GM21390 (cell line): Measurements from ENCODE around the gene TCF20.

Source experiments
- ATAC-seq: cut with Tn5 transposase; IDR thresholded peaks from one replicate; pipeline ENCODE4 v1.9.1; 2021; ENCODE audit not compliant: unreplicated experiment

The TCF20 gene

DNA sequence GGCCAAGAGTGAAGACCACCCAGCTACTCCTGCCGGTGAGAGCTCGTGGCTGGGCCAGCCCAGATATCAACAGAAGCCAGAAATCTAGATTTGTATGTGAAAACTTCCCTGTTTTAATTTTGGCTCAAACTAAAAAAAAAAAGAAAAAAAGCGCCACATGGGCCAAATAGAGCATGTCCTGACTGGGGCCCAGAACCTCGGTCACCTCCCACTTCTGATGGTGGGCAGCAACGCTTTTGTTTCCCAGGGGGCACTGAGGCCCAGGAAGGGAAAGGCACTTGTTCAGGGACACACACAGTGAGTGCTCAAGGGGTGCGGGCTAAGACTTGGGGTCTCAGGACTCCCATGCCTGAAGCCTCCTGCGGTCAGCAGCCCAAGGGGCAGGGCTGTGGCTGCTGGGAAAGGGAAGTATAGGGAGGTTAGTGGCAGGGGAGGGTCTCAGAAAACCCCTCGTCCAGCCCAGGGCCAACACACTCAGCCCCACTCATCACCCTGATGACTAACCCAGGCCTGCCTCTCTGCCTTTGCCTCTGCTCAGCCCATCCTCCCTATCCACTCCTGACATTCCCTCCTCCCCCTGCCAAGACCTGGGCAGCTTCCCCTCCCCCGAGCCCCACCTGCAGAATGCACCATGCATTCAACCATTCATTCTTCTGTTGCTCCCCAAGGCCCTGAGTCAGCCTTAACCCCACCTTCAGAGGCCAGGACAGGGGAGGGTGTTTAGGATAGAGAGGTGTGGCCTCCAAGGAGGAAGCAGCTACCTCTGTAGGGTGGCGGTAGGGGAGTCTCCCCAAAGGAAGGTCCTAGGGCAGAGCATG lies 30.0 kb upstream of the TCF20 start:
- ATAC-seq: no peak

DNA sequence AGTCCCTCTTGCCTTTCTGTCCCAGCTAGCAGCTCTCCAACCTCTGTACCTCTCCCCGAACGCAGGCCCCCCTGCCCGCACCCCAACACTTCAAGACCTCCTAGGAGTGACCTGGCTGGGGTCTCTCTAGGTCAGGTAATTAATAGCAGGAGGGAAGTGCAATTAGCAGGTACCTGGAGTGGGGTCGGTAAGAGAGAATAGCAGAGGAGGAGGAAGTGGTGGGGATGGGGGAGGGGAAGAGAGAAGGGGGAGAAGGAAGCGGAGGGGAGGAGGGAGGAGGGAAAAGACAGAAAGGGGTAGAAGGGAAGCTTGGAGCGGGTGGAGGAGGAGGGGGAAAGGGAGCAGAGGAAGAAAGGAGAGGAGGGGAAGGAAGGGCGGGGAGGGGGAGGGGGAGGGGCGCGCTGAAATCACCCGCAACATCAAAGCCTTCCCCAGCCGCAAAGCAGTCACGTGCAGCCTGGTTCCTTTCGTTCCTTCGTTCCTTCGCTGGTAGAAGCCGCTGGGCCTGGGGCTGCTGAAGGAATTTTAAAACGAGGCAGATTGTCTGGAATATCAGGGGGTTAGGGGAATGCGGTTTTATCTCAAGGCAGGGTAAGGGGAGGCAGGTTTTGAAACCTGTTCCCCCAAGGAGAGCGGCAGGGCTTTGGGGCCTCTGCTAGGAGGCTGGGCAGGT lies 29.3 kb upstream of the TCF20 start:
- no peak for ATAC-seq

DNA sequence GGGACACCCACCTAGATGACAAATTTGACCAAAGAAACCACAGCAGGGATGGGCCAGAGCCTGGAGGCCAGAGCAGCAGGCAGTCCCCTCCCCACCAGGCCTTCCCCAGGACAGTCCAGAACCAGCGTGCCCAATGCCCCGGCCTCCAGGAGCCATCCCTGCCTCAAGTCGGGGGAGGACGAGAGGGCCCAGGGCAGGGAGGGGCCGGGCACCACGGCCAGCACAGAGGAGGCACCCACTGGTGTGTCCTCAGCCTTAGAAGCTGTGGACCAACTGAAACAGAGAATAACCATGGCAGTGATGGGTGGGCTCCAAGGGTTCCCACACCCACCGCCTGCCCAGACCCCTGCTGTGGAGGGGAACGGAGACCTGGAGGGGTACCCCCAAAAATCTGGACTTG lies 28.3 kb upstream of the TCF20 start:
- no peak for ATAC-seq

DNA sequence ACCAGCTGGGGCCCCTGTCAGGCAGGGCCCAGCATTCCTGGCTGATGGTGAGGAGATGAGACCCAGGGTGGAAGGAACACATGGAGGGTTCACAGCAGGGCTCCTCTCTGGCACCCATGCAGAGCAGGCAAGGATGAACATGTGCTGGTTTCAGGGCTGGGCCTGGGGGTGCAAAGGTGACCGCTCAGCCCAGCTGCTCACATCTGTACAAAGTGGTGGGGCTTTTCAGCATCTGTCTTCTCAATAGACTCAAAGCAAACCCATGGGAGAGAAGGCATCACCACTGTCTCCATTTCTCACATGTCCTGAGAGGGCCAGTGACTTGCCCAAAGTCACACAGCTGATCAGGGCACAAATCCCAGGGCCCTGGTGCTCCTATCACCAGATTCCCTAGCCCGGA lies 27.3 kb upstream of the TCF20 start:
- no peak for ATAC-seq

DNA sequence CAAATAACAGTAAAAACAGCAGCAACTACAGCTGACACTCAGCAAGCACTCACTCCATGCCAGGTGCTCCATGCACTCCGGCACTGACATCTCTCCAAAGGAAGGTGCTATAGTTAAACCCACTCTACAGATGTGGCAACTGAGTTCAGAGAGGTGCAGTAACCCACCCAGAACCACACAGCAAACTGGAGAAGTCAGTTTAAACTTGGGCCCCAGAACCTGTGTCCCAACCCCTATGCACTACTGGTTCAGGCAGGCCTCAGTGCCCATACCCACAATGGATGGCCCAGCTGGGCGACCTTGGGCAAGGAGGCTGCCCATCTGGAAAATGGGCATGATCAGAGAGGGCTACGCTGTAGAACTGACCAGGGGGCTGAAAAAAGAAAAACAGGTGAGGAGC lies 26.4 kb upstream of the TCF20 start:
- no peak for ATAC-seq

DNA sequence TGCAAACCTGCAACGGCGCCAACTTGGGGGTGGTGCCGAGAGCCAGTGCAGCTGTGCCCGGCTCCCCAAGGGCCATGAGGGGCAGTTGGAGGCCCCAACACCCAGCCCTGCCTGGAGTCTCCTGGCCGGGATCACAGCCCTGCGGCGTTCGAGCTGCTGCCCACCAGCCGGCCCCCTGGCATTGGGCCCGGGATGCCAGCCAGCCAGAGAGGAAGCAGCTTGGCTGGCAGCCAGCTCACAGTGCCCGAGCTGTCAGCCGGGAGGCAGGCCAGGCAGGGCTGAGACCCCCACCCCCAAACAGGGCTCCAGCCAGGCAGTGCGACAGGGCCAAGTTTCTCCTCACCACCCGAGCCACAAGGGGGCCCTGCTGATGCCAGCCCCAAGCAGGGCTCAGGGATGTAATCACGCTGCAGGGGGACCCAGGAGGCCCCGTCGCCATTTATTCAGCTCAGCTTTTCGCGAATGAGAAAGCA lies 26.0 kb upstream of the TCF20 start:
- ATAC-seq: no peak

DNA sequence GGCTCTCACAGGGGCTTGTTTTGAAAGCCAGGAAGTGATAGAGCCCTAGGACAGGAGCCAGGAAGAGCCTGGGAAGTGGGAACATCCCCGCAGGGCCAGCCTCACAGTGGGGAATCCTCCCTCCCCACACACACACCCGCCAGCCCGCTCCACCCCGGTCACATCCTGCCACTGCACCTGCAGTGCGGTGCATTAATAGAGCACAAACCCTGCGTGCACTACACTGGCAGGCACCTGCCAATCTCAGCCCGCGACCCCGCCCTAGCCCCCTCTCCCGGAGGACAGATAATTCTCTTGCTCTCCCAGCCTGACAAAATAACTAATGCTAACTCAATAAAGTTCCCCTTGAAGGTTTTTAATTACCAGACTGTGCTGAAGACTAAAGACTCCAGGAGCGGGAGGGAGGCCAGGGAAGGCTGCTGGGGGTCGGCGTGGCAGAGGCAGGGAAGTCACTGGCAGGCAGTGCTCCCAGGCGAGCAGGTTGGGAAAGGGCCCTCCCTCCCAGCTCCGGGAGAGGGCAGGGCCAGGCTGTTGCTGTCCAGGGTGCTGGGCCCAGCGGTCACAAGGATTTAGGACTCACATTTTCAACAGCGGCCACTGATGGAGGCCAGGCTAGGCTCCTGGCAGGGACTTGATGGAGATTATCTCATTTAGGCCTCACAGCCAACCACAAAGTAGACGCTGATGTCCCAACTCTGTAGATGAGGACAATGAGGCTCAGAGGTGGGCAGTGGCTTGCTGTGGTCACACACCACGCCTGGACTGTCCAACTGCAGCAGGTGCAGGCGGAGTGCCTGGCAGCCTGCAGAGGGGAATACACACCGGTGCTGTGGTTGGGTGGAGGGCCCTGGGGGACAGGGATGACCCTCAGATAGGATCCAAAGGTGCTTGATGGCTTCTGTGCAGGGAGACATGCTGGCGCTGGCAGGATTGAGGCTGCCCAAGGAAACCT lies 23.9 kb upstream of the TCF20 start:
- no peak for ATAC-seq

DNA sequence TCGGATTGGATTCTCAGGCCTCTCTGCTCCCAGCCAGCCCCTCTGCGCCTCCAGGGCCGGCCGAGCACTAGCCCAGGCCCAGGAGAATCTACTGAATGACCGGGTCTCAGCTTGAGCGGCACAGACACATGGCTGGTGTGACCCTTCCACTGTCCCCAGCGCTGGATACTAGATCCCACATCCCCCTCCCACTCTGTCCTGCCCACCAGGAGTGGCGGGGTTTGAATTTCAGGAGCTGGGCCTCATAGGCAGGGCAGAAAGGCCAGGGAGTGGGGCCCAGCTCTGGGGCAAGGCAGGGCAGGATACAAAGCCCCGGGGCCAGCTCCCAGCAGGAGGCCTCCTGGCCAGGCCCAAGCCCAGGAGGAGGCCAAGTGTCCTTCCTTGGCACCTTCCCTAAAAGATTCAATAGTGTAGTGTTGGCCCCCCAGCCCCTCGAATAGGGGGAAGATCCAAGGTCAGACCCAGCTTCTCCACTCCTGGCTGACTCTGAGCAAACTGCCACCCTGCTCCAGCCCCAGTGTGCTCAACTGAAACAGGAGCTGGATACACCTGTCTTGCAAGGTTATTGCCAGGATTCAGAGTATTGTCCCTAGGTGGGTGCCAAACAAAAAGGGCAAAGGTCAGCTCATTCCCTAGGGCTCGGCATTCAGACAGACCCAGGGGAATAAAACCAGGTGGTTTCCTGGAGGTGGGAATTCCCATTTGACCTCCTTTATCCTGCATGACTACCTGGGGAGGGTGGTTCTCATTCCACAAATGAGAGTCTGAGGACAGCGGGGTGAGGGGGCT lies 22.5 kb upstream of the TCF20 start:
- no peak for ATAC-seq

DNA sequence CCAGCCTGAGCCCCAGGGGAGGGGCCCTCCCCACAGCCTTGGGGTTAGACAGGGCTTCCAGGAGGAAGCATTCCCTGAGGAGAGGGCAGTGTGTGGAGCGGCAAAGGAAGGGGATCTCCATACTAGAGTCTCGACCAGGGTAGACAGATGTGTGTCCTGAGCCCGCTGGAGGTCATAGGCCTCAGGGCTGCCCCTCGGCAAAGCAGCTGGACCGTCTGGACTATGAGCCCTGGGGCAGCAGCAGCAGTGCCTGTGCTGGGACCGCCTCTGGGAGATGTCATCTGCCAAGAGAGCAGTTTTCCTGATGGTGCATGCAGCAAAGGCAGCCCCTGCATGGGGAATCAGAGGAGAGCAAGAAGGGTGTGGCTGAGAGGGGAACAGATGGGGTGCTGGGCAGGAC lies 20.8 kb upstream of the TCF20 start:
- ATAC-seq: no peak

DNA sequence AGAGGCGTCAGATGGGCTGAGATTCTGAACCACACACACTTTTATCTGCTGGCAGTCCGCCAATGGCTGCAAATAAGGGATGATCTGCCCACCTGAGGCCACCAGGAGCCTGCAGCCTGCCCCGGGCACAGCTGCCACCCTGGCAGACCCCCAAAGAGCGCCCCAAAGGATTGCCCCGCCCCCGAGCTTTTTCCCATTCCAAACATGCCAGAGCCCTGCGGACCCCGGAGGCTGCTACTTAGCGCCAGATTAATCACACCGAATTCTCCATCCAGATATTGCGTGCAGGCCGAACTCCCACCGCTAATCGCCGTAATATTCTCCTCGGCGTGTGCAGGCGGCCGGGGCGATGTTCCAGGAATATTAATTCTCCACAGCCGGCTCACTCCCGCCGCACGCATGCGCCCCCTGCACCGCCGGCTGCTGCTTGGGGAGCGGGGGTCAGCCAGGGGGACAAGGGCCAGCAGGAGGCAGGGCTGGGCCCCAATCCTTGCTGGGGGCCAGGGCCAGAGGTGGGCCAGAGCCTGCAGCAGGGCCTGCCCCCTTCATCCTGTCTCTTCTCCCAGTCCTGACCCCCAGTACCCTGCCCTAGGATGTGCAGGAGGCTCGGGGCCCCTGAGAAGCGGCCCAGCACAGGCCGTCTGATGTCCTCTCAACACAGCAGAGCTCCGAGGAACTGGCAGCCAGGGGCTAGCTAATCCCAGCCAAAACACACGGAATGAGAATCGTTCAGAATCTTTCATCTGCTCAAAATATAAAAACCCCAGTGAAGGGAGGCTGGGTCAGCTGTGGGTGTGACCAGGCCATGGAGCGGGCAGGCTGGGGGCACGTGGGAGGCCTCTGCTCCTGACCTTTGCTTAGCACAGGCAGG lies 19.5 kb upstream of the TCF20 start:
- no peak for ATAC-seq

DNA sequence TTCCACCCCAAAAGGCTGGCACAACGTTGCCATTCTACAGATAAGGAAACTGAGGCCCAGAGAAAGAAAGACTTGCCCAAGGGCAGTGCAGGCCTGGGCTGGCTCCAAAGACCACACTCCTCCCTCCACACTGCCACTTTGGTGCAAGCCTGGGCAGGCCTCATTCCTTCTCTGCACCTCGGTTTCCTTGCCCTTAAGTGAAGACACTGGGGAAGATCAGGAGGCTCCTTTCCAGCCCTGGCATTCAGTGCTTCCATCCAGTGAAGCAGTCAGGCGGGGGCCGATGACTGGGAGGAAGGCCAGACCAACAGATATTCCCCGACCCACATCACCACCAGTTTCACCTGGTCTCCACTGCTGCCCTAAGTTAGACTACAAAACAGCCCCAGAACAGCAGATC lies 18.3 kb upstream of the TCF20 start:
- ATAC-seq: no peak

DNA sequence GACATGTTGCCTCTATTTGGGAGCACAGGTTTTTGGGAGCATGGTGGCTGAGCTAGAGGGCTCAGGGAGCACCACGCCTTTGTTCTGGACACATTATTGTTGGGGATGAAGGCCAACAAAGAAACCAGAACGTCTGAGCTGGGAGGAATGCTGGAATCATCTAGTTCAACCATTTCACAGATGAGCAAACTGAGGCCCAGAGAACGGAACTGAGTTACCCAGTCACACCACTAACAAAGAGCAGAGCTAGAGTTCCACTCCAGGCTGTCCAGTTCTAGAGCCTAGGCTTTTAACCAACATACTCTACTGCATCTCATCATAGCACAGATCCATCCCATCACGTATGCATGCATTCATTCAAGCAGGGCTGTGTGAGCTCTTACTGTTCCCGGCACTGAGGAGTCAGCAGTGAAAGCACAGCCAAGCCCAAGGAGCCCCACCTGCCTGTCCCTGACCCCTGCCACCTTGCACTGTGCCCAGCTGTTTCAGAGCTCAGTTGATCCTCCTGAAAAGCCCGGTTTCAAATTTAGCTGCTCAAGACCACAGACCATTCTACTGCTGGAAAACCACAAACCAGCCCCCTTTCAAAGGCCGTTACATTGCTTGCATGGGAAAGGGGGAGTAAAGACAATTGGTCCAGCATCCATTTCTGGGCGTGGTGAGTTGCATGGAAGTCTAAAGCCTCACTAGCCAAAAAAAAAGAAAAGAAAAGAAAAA lies 16.9 kb upstream of the TCF20 start:
- ATAC-seq: no peak

DNA sequence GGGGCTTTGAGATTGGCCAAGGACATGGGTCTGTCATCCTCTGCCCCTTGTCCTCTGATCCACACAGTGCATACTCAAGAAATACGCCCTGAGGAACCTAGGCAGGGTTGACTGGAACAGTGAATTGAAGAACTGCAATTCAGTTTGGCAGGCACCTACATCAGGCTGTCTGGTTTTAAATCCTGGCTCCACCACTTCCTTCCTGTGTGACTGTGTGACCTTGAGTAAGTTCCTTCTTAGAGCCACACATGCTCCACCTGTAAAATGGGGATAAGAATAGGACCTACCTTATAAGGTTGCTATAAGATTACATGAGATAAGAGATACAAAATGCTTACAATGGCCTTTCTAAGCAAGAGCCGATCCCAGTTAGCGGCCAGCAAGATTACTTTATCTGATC lies 15.8 kb upstream of the TCF20 start:
- ATAC-seq: no peak

DNA sequence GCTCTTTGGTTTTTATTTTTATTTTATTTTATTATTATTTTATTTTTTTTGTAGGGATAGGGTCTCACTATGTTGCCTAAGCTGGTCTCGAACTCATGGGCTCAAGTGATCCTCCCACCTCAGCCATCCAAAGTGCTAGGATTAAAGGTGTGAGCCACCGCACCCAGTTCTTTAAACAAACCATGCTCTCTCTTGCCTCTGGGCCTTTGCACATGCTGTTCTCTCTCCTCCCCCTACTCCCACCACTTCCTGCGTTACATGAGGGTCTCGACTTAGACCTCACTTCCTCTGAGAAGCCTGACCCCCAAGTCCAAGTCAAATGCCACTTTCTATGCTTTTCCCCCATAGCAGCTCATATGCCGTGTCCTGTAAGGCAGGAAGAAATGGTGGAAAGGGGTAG lies 15.2 kb upstream of the TCF20 start:
- ATAC-seq: no peak

DNA sequence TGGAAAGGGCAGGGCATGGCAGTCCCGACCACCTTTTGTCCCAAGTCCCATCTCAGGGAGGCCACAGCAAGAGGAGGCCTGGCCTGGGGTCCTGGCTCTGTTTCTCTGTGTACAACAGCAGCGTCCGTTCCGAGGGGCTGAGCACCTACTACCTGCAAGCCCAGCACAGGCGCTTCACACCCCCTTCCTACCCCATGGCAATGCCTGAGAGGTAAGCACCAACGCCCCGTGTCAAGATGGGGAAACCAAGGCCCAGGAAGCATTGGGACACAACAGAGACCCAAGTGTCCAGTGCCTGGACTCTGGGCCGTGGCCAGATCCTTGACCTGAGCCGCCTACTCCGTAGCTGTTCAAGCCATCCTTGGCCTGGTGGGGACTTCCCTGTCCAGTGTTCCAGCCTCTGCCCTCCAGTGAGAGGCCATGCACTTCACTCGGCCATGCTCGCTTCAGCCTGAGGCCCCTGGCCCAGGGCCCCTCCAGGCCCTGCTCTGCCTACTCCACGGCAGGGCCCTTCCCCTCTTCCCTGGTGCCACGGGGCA lies 14.3 kb upstream of the TCF20 start:
- ATAC-seq: no peak

DNA sequence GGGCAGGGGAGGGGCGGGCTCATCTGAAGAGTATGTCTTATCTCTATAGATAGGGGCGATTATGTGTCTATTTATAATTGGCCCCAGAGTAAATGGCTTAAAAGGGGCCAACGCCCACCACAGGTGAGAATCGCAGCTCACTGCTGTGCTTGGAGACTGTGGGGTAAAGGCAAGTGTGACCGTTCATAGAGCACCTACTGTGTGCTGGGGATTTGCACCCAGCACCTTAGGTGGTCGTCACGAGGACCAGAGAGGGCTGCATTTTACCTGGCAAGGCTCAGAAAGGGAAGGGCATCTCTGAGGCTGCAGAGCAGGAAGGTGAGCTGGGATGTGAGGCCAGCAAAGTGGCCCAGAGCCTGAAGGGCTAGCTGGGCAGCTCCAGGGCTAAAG lies 13.7 kb upstream of the TCF20 start:
- no peak for ATAC-seq

DNA sequence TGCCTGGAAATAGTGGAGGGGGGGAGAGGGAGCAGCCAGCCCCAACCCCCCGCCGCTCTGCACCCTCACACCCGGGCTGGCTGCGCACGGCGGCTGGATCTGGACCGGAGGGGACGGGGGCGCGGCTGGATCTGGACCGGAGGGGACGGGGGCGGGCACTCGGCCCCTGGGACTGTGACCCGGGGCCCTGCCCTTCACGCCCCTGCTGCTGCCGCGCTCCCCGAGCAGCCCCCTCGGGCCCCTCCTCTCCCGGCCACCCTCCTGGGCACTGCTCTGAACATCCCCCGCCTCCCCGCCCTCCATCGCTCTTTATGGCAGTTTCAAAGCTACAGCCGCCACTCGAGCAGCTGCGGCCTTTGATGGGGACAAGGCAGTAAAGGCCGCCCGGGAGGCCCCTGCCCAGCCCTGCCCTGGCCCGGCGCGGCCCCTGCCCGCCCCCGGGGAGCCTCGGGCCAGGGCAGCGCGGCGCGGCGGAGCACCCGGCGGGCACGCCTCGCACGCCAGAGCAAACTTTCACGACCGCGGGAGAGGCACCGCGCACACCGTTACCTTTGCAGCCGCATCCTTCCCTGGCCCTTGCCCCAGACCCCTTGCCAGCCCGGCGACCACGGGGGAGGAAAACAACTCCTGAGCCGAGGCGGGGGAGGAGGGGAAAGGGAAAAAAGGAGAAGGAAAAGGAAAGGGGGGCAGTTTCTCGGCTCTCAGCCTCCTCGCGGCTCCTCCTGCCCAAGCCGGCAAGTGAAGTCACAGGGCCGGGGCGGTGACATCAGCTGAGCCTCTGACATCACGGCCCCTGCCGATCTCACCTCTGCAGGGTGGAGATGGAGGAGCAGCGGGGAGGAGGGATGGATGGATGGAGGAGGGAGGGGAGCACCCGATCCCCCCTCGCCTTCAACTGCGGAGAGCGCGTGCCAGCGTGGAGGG lies 13.1 kb upstream of the TCF20 start:
- ATAC-seq: no peak

DNA sequence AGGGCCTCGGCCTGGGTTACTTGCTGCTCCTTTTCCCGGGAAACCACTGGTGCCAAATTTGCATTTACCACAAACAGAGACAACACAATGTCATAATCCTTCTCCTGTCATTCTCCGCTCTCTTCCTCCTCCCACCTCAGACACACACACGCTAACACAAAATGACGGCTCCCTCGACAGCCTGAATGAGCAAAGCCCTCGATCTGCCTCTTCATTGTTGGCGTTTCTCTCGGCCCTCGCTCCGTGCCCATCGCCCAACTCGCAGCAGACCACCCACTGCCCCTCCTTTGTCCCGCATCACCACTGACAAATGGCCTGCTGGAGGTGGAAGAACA lies 12.5 kb upstream of the TCF20 start:
- no peak for ATAC-seq
